GM12873 (cell line): Measurements from ENCODE around the gene IKZF3.

Source experiments
- TF ChIP-seq, protein P1 (sequence below): IDR thresholded peaks from 2 replicates; pipeline ENCODE4 v1.5.1; 2012; ENCODE audit warnings: low read depth, mild to moderate bottlenecking, moderate library complexity, low read length, control low read depth; ENCODE audit not compliant: insufficient read depth; ENCODE audit errors: missing control alignments

Gene IKZF3

GRCh38 chr17:39863918-39864746 is at the start of gene IKZF3:
IKZF3 (minus strand) TSS chr17:39864312; CDS start chr17:39864126, 186 bp downstream.
- TF ChIP-seq, protein P1, sequence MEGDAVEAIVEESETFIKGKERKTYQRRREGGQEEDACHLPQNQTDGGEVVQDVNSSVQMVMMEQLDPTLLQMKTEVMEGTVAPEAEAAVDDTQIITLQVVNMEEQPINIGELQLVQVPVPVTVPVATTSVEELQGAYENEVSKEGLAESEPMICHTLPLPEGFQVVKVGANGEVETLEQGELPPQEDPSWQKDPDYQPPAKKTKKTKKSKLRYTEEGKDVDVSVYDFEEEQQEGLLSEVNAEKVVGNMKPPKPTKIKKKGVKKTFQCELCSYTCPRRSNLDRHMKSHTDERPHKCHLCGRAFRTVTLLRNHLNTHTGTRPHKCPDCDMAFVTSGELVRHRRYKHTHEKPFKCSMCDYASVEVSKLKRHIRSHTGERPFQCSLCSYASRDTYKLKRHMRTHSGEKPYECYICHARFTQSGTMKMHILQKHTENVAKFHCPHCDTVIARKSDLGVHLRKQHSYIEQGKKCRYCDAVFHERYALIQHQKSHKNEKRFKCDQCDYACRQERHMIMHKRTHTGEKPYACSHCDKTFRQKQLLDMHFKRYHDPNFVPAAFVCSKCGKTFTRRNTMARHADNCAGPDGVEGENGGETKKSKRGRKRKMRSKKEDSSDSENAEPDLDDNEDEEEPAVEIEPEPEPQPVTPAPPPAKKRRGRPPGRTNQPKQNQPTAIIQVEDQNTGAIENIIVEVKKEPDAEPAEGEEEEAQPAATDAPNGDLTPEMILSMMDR: peak; percentile 39

DNA sequence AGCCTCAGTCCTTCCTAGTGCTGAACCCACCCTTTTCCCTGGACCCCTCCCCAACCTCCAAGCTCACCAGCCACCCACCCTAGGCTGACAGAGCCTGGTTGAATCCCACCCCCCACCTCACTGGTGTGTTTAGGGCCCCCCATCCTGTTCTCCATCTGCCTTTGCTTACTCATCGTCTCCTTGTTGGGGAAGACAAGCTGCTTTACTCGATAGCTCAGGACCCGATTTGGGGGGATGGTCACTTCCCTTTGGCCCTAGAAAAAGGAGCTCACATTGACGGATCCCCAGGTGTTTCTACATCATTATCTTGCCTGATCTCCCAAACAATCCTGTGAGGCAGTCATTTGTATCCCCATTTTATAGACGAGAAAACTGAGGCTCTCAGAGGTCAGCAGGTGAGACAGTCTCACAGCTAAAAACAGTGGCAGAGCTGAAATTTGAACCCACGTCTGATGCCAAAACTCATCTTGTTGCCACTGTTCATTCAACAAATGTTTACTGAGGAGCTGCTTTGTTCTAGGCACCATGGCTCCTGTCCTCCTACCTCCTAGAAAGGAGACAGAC is 44.8 kb upstream of the IKZF3 start:
- TF ChIP-seq, protein P1: no peak

GRCh38 chr17:39904990-39905288 is 40.8 kb upstream of the IKZF3 start:
- TF ChIP-seq, protein P1: no peak

DNA sequence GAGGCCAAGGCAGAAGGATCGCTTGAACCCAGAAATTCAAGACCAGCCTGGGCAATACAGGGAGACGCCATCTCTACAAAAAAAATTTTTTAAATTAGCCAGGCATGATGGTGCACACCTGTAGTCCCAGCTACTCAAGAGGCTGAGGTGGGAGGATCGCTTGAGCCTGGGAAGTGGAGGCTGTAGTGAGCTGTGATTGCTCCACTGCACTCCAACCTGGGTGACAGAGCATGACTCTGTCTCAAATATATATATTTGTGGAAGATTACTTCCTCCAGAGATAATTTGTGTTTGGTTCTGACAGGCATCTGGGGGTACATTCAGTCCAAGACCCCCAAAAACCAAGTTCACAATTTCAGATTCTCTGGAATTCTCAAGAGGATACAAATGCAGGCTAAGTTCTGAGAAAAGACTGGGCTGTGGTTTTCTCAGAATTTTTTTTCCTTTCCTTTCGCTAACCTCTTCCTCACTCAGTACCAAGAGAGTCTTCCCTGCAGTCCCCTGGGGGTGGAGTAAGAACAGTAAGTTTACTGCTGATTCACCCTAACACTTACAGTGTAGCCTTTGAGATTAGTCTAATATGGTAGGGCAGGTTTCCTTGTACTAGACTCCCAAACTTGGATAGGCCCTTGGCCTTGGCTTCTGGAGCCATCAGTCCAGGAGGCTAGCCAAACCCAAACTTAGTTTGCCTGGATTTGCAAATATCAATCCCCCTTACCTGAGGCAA is 39.2 kb upstream of the IKZF3 start:
- TF ChIP-seq, protein P1: no peak

GRCh38 chr17:39899215-39899614 is 35.1 kb upstream of the IKZF3 start:
- TF ChIP-seq, protein P1: no peak

- TF ChIP-seq, protein P1: no peak
Observed at GRCh38 chr17:39898088-39898487, 34.0 kb upstream of the IKZF3 start.

DNA sequence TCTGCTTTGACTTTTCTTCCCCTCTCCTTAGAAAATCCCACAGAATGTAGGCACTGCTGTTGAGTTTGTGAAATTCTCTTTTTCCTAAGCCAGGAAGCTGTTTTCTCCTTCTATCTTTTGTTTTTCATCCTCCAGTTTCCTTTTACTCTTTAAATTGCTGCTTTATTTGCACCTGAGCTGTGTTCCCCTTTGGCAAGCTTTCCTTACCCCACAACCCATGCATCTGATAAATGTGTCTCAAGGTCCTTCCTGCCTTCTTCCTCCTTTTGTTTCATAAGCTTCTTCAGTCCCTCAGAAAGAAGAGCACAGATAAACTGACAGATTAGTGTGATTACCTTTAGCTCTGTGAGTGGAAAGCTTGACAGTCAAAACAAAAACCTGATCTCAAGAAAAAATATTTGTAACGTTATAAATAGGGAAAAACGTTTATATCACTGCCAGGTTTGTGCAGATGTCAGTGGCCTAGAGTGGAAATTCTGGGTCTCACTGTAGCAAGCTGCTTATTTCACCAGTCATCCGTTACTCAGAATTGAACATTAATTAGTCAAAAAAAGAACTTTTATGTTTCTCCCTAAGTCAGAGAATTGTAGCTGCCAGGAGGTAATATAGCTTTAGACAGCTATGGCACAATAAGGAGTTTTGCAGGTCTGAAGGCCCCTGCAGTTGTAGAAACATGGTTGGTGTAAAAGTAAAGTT is 30.7 kb upstream of the IKZF3 start:
- TF ChIP-seq, protein P1: no peak
